PC-3 (cell line): Measurements from ENCODE around the gene BRAT1. TPM values are rescaled to one million over a fixed set of nuclear protein-coding genes. Genes with fewer than 3 reads are reported as not detected.

Experiments used
- ATAC-seq: fragments of 200-7000 bp; cut with Tn5 transposase; 2 replicates; pipeline ENCODE4 v1.9.1; 2020; ENCODE audit warnings: mild to moderate bottlenecking, moderate library complexity
- BruUV-seq: library from RNA; stranded (reverse); fragments of 400-500 nt; replicated peaks from 2 replicates; lab custom pipeline; 2021; lab: Mats Ljungman, UMichigan
- CTCF ChIA-PET: fragments of 300-600 bp; sonication (Branson Sonifier 250); formaldehyde crosslinking; loops from one replicate; lab custom pipeline; 2022; ENCODE audit warnings: antibody characterized with exemption; lab: Charles Lee
- POLR2A ChIA-PET: fragments of 300-600 bp; sonication (Branson Sonifier 250); formaldehyde crosslinking; loops from one replicate; lab custom pipeline; 2022; ENCODE audit warnings: antibody characterized with exemption; ENCODE audit not compliant: unreplicated experiment; lab: Charles Lee
- DNase-seq: peaks from one replicate; pipeline ENCODE4 v3.0.0-alpha.2; 2015
- H2AFZ ChIP-seq: fragments of 300-600 bp; sonication (generic); 2 replicates; pipeline ENCODE4 v1.6.0; 2016; ENCODE audit warnings: antibody characterized with exemption, low read length
- H3F3A ChIP-seq: fragments of 300-600 bp; sonication (generic); one replicate; pipeline ENCODE4 v1.6.0; 2017; ENCODE audit warnings: antibody characterized with exemption, low read length, control low read depth, mild to moderate bottlenecking; ENCODE audit not compliant: unreplicated experiment
- H3K27ac ChIP-seq: fragments of 300-600 bp; sonication (generic); 2 replicates; pipeline ENCODE4 v1.5.1; 2016; ENCODE audit warnings: mild to moderate bottlenecking, low read length
- H3K27me3 ChIP-seq: fragments of 300-600 bp; sonication (generic); 2 replicates; pipeline ENCODE4 v1.6.1; 2016; ENCODE audit warnings: low read length, mixed read lengths
- H3K36me3 ChIP-seq: fragments of 300-600 bp; sonication (generic); 2 replicates; pipeline ENCODE4 v1.6.1; 2016; ENCODE audit warnings: low read depth, mixed run types, low read length, mixed read lengths
- H3K4me1 ChIP-seq: fragments of 300-600 bp; sonication (generic); 2 replicates; pipeline ENCODE4 v1.5.1; 2016; ENCODE audit warnings: low read length; ENCODE audit not compliant: insufficient read depth
- H3K4me2 ChIP-seq: fragments of 300-600 bp; sonication (generic); 2 replicates; pipeline ENCODE4 v1.6.0; 2016; ENCODE audit warnings: low read length
- H3K4me3 ChIP-seq: fragments of 300-600 bp; sonication (generic); 2 replicates; pipeline ENCODE4 v1.5.1; 2016; ENCODE audit warnings: mild to moderate bottlenecking, low read length, mixed read lengths
- H3K79me2 ChIP-seq: fragments of 300-600 bp; sonication (generic); 2 replicates; pipeline ENCODE4 v1.6.1; 2017; ENCODE audit warnings: low read length, mixed read lengths
- H3K9ac ChIP-seq: fragments of 300-600 bp; sonication (generic); 2 replicates; pipeline ENCODE4 v1.6.0; 2016; ENCODE audit warnings: mild to moderate bottlenecking, low read length
- H3K9me2 ChIP-seq: fragments of 300-600 bp; sonication (generic); replicated peaks from 2 replicates; pipeline ENCODE4 v1.6.1; 2016; ENCODE audit warnings: mixed run types, low read length, mixed read lengths
- H3K9me3 ChIP-seq: fragments of 300-600 bp; sonication (generic); 2 replicates; pipeline ENCODE4 v1.6.1; 2016; ENCODE audit warnings: low read length, mixed read lengths
- H4K20me1 ChIP-seq: fragments of 300-600 bp; sonication (generic); 2 replicates; pipeline ENCODE4 v1.6.1; 2016; ENCODE audit warnings: low read length, mixed read lengths
- EZH2 ChIP-seq: fragments of 300-600 bp; sonication (generic); IDR thresholded peaks from one replicate; pipeline ENCODE4 v1.6.1; 2017; ENCODE audit warnings: antibody characterized with exemption, mild to moderate bottlenecking, low read length; ENCODE audit not compliant: unreplicated experiment
- EZH2phosphoT487 ChIP-seq: fragments of 300-600 bp; sonication (generic); IDR thresholded peaks from 2 replicates; pipeline ENCODE4 v1.6.1; 2018; ENCODE audit warnings: mild to moderate bottlenecking, antibody characterized with exemption, low read length, borderline replicate concordance
- intact Hi-C: fragments of 100-400 bp; cut with micrococcal nuclease; formaldehyde crosslinking; loops from 2 replicates; pipeline ENCODE4 v1.9.0; 2023
- total RNA-seq: library from RNA; depleted of rRNA; stranded (reverse); fragments of >200 nt; gene quantifications from 2 replicates; pipeline ENCODE4 v1.2.3, GENCODE V29; 2014
- TF ChIP-seq, protein P1 (sequence below): fragments of 300-600 bp; sonication (generic); conservative IDR thresholded peaks from 2 replicates; pipeline ENCODE4 v1.5.1; 2017; ENCODE audit warnings: antibody characterized with exemption, low read depth, mild to moderate bottlenecking, low read length

Gene BRAT1
- total RNA-seq, 1 experiment from 2014 or later, result 65.2 TPM

DNA sequence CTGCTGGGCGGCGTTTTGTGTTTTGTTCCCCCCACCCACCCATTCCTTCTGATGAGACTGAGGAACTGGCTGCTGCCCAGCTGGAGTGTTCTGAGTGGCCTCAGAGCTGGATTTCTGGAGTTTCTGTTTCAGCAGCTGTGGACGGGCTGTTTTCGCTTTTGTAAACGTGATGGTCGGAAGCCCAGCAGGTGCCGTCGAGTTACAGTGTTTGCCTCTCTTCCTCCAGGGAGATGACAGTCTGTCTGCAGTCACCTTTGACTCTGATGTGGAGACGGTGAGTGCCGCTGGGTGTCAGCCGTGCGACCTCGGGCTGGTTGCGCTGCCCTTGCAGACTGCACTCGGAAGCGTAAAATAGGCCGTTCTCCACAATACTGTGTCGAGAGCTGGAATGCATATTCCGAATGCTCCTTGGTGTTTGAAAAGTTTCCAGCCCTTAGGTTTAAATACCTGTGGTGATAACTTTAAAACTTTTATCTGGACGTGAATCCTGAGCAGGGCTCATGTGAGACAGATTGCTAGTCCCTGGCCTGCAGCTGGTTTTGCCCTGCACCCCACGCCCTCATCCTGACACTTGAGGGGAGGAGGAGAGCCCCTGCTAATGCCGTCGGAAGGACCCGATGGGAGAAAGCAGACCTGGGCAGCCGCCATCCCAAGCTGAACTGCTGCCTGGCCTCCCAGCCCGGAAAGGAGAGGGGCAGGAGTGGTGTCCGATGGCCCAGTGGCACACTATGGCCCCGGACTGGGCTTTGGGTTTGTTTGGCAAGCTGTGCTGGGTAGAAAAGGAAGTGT lies 11.8 kb upstream of the BRAT1 start:
- H3F3A ChIP-seq, result no peaks in the 10 kb centered on the region
- ChIA-PET CTCF (no interaction called here), POLR2A (no interaction called here)
- BruUV-seq, result no TSS peak
- no peak overlapping the region for H2AFZ ChIP-seq
- H3K9me2 ChIP-seq, result no peaks in the 10 kb centered on the region
- no peaks in the 10 kb centered on the region for H3K27me3 ChIP-seq
- no peak overlapping the region for H3K4me3 ChIP-seq
- 0 out of 2 replicates have a peak, but pooled peaks cover 10% of the 10 kb centered on the region for H3K79me2 ChIP-seq
- H3K27ac ChIP-seq, result no peak overlapping the region
- no peak overlapping the region for H3K9ac ChIP-seq
- no peak for TF ChIP-seq EZH2phosphoT487
- TF ChIP-seq, protein P1, sequence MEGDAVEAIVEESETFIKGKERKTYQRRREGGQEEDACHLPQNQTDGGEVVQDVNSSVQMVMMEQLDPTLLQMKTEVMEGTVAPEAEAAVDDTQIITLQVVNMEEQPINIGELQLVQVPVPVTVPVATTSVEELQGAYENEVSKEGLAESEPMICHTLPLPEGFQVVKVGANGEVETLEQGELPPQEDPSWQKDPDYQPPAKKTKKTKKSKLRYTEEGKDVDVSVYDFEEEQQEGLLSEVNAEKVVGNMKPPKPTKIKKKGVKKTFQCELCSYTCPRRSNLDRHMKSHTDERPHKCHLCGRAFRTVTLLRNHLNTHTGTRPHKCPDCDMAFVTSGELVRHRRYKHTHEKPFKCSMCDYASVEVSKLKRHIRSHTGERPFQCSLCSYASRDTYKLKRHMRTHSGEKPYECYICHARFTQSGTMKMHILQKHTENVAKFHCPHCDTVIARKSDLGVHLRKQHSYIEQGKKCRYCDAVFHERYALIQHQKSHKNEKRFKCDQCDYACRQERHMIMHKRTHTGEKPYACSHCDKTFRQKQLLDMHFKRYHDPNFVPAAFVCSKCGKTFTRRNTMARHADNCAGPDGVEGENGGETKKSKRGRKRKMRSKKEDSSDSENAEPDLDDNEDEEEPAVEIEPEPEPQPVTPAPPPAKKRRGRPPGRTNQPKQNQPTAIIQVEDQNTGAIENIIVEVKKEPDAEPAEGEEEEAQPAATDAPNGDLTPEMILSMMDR, result no peak
- no peak for TF ChIP-seq EZH2
- ATAC-seq (no peak), DNase-seq (no peak)
- intact Hi-C loops, result no loop called here
- no peak overlapping the region for H3K4me2 ChIP-seq
- no peaks in the 10 kb centered on the region for H3K9me3 ChIP-seq
- no peaks in the 10 kb centered on the region for H4K20me1 ChIP-seq
- peaks cover 8% of the 10 kb centered on the region for H3K4me1 ChIP-seq
- no peaks in the 10 kb centered on the region for H3K36me3 ChIP-seq

DNA sequence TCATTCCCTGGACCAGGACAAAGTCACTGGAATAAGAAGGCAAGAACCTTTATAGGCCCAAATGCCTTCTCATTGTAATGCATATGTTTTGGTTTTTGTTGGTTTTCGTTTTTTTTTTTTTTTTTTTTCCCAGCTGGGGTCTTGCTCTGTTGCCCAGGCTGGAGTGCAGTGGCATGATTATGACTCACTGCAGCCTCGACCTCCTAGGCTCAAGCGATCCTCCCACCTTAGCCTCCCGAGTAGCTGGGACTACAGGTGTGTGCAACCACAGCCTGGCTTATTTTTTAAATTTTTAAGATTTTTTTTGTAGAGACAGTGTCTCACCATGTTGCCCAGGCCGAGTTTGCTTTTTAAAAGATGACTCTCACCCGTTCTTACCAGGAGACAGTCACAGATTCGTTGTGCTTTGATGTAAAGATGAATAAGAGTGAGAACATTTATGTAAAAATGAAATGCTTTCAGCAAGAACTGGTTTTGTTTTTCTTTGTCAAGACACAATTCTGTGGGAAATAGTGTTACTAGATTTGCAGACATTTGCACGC lies 11.1 kb upstream of the BRAT1 start:
- no TSS peak for BruUV-seq
- ChIA-PET CTCF (interaction anchor here (0.7 kb wide), 1 partner anchor 88 kb away, joined by 4 read pairs; no protein-coding TSS in a partner anchor), POLR2A (no interaction called here)
- H3K9me3 ChIP-seq, result no peaks in the 10 kb centered on the region
- ATAC-seq (no peak), DNase-seq (no peak)
- H3K9ac ChIP-seq, result no peak overlapping the region
- no peaks in the 10 kb centered on the region for H4K20me1 ChIP-seq
- no peak overlapping the region for H2AFZ ChIP-seq
- no peaks in the 10 kb centered on the region for H3K27me3 ChIP-seq
- TF ChIP-seq EZH2phosphoT487 (no peak), EZH2 (no peak)
- TF ChIP-seq, protein P1, result no peak
- no peaks in the 10 kb centered on the region for H3F3A ChIP-seq
- no peak overlapping the region for H3K4me3 ChIP-seq
- H3K4me2 ChIP-seq, result no peak overlapping the region
- intact Hi-C loops, result no loop called here
- no peaks in the 10 kb centered on the region for H3K9me2 ChIP-seq
- H3K36me3 ChIP-seq, result no peaks in the 10 kb centered on the region
- peaks cover 2% of the 10 kb centered on the region for H3K4me1 ChIP-seq
- no peak overlapping the region for H3K27ac ChIP-seq
- H3K79me2 ChIP-seq, result 0 out of 2 replicates have a peak, but pooled peaks cover 15% of the 10 kb centered on the region
